Gastroesophageal sphincter (tissue), 4 donors: Measurements from ENCODE around the gene TSPAN15. TPM values are rescaled to one million over a fixed set of nuclear protein-coding genes. Genes with fewer than 3 reads are reported as not detected.

Experiments
- ATAC-seq: fragments of 150-250 bp; one replicate; pipeline ENCODE4 v1.9.1; 2016; ENCODE audit warnings: mild to moderate bottlenecking, moderate library complexity
- H3K27ac ChIP-seq, 4 donors: fragments of 200-600 bp; sonication (generic) in 3 of 4; 1 replicate in 3 of 4; 2 replicates in 1 of 4; pipeline ENCODE4 v1.5.1; 2016 to 2019
- H3K27me3 ChIP-seq: fragments of 200-600 bp; sonication (generic); one replicate; pipeline ENCODE4 v1.5.1; 2019
- H3K36me3 ChIP-seq, 2 donors: fragments of 200-600 bp; sonication (generic); one replicate each; pipeline ENCODE4 v1.5.1; 2019; ENCODE audit warnings: control low read depth in 1 of 2
- H3K4me1 ChIP-seq, 3 donors: fragments of 200-600 bp; sonication (generic); 1 replicate in 2 of 3; 2 replicates in 1 of 3; pipeline ENCODE4 v1.5.1; 2016 to 2019; ENCODE audit warnings: control low read depth in 2 of 3
- H3K4me3 ChIP-seq, 2 donors: fragments of 200-600 bp; sonication (generic); one replicate each; pipeline ENCODE4 v1.5.1; 2019; ENCODE audit warnings: mild to moderate bottlenecking in 1 of 2, moderate library complexity in 1 of 2
- H3K9me3 ChIP-seq, 3 donors: fragments of 200-600 bp; sonication (generic); one replicate each; pipeline ENCODE4 v1.5.1; 2017 to 2019; ENCODE audit warnings: control low read depth in 2 of 3
- EP300 ChIP-seq: sonication (generic); formaldehyde crosslinking; IDR thresholded peaks from one replicate; pipeline ENCODE4 v1.6.1; 2017; ENCODE audit warnings: antibody characterized with exemption, mild to moderate bottlenecking
- POLR2A ChIP-seq, 2 donors: fragments of 450-650 bp; IDR thresholded peaks; one replicate each; pipeline ENCODE4 v1.6.1; 2017; ENCODE audit warnings: antibody characterized with exemption in 2 of 2, mild to moderate bottlenecking in 2 of 2, moderate library complexity in 1 of 2
- POLR2AphosphoS5 ChIP-seq: sonication (generic); formaldehyde crosslinking; IDR thresholded peaks from one replicate; pipeline ENCODE4 v1.6.1; 2017; ENCODE audit warnings: antibody characterized with exemption
- WGBS, 2 donors: methylation state at CpG; one replicate each; pipeline ENCODE4 v1.1.5; 2018; ENCODE audit warnings: low coverage in 1 of 2; 5-methylcytosine and 5-hydroxymethylcytosine counted together
- total RNA-seq, 4 donors: library from RNA; depleted of rRNA; stranded (reverse); fragments of >200 nt; gene quantifications; one replicate each; pipeline ENCODE4 v1.1.0, GENCODE V29; 2016
- TF ChIP-seq, protein P1 (sequence below), 4 experiments: fragments of 200-600 bp in 2 of 4; fragments of 450-650 bp in 2 of 4; sonication (generic) in 1 of 4; IDR thresholded peaks; one replicate each; pipeline ENCODE4 v1.5.1; 2017 to 2019; ENCODE audit warnings: antibody characterized with exemption in 4 of 4, mild to moderate bottlenecking in 2 of 4, moderate library complexity in 2 of 4

Gene TSPAN15
- total RNA-seq, 4 donors from 2014 or later, result 51.9 to 66.7 (median 58.1) TPM

DNA sequence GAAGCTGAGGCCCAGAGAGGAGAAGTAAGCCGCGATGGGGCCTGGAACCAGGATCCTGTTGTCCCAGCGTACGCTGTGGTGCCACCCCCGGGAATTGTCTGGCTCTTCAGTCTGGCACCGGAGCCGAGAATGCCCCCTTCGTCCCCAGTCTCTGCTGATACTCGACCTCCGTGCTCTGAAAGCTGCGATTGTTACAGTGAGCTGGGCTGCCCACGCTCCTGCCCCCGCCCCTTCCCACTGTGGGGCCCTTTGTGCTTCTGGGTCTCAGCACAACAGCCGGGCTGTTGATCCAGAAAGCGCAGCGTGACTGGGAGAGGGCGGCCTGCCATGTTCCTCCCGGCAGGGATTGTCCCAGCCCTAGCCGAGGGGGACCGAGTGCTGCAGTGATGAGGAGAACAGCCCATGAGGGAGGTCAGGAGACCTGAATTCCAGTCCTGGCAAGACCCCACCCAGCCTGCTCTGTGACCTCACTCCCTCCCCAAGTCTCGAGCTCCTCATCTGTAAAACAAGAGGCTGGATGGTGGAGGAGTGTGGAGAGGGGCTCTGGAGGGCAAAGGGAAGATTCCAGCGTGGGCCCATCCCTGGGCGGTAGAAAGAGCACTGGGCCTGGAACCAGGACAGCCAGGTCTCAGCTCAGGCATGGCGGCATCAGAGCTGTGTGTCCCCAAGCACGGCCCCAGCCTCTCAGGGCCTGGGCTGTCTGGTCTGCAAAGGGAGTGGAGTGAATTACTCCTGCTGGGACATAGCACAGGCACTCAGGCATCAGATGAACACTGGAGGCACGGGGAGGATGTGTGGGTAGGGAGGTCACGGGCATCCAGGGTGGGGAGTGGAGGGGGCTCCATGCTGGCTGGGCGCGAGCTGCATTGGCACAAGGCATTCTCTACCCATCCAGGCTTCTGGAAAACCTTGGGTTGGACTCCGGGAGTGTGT lies 43.6 kb downstream of the TSPAN15 start:
- H3K36me3 ChIP-seq, result peaks cover 0 to 6% of the 10 kb centered on the region in 2 donors
- peaks cover 0 to under 1% (median 0%) of the 10 kb centered on the region in 3 donors for H3K9me3 ChIP-seq
- TF ChIP-seq POLR2AphosphoS5, result peak; percentile 26
- no peak for TF ChIP-seq POLR2A (IDR thresholded peaks at IDR 0.05)
- H3K27ac ChIP-seq, result peak overlapping the region; percentile 2 to 84 (median 83)
- H3K4me1 ChIP-seq, result peaks cover 2 to 100% (median 18%) of the 10 kb centered on the region in 3 donors
- 81 to 95% methylated on average over 4 to 7 of the region's 30 CpGs for WGBS, 2 donors
- ATAC-seq, result no peak
- H3K4me3 ChIP-seq, result no peak overlapping the region
- H3K27me3 ChIP-seq, result no peaks in the 10 kb centered on the region

- WGBS, 2 donors, result 83 to 100% methylated on average over 1 of the region's 3 CpGs
- peaks cover 2 to 100% (median 18%) of the 10 kb centered on the region in 3 donors for H3K4me1 ChIP-seq
- no peak for ATAC-seq
Measured at GRCh38 chr10:69495666-69496065, 44.4 kb downstream of the TSPAN15 start.

GRCh38 chr10:69496352-69497230 lies 45.3 kb downstream of the TSPAN15 start:
- H3K27ac ChIP-seq, result peak overlapping the region; percentile 22 to 84 (median 83)

More at GRCh38 chr10:69495666-69496065, 44.4 kb downstream of the TSPAN15 start:
- Histone ChIP-seq H3K27me3 (no peaks in the 10 kb centered on the region), H3K4me3 (no peak overlapping the region), H3K36me3 (peaks cover 0 to 7% of the 10 kb centered on the region in 2 donors), H3K27ac (peak overlapping the region in 3 of 4 donors; percentile 83 to 84 (median 83)), H3K9me3 (no peaks in the 10 kb centered on the region)
- TF ChIP-seq, protein P1, sequence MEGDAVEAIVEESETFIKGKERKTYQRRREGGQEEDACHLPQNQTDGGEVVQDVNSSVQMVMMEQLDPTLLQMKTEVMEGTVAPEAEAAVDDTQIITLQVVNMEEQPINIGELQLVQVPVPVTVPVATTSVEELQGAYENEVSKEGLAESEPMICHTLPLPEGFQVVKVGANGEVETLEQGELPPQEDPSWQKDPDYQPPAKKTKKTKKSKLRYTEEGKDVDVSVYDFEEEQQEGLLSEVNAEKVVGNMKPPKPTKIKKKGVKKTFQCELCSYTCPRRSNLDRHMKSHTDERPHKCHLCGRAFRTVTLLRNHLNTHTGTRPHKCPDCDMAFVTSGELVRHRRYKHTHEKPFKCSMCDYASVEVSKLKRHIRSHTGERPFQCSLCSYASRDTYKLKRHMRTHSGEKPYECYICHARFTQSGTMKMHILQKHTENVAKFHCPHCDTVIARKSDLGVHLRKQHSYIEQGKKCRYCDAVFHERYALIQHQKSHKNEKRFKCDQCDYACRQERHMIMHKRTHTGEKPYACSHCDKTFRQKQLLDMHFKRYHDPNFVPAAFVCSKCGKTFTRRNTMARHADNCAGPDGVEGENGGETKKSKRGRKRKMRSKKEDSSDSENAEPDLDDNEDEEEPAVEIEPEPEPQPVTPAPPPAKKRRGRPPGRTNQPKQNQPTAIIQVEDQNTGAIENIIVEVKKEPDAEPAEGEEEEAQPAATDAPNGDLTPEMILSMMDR (IDR thresholded peaks at IDR 0.05), result no peak
- no peak for TF ChIP-seq EP300
- no peak for TF ChIP-seq POLR2AphosphoS5
- no peak for TF ChIP-seq POLR2A (IDR thresholded peaks at IDR 0.05)

DNA sequence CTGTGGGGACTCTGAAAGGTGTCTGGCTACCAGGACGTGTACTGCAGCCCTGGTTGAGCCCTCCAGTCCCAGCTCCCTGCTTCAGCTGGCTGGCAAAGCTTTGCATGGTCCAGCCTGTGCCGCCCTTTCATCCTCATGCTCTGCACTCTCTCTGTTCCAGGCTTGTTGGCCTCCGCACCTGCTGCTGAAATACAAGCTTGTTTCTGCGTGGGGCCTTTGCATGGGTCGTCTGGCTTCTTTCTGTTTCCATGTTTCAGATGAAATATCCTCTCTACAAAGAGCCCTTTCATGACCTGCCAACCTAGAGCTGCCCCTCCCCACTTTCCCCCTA lies 45.9 kb downstream of the TSPAN15 start:
- Histone ChIP-seq H3K9me3 (no peaks in the 10 kb centered on the region), H3K36me3 (peaks cover 0 to 12% of the 10 kb centered on the region in 2 donors), H3K27me3 (no peaks in the 10 kb centered on the region), H3K4me3 (no peak overlapping the region), H3K4me1 (peaks cover 2 to 96% (median 14%) of the 10 kb centered on the region in 3 donors), H3K27ac (peak overlapping the region in 3 of 4 donors; percentile 83 to 84 (median 83))
- WGBS, 2 donors, result 80% methylated on average over 1 to 4 of the region's 5 CpGs
- TF ChIP-seq, protein P1 (IDR thresholded peaks at IDR 0.05), result no peak
- no peak for ATAC-seq

More at GRCh38 chr10:69496352-69497230, 45.3 kb downstream of the TSPAN15 start:
- Histone ChIP-seq H3K36me3 (peaks cover 0 to 10% of the 10 kb centered on the region in 2 donors), H3K4me3 (no peak overlapping the region), H3K4me1 (peaks cover 2 to 100% (median 18%) of the 10 kb centered on the region in 3 donors), H3K9me3 (no peaks in the 10 kb centered on the region), H3K27me3 (no peaks in the 10 kb centered on the region)
- TF ChIP-seq POLR2AphosphoS5, result peak; percentile 62
- TF ChIP-seq, protein P1 (IDR thresholded peaks at IDR 0.05), result no peak
- peak; percentile 40 for ATAC-seq
- 30 to 86% methylated on average over 2 to 3 of the region's 6 CpGs for WGBS, 2 donors
